Right lobe of liver (tissue), 6 donors: ENCODE measurements around the gene GYS2. TPM values are rescaled to one million over a fixed set of nuclear protein-coding genes. Genes with fewer than 3 reads are reported as not detected.
A peak's percentile ranks its signal among the peaks of the same experiment; 100 is the strongest.

Source experiments
- ATAC-seq, 4 donors: fragments of 200-7000 bp; cut with Tn5 transposase; one replicate each; pipeline ENCODE4 v1.9.1; 2020; ENCODE audit warnings: mild to moderate bottlenecking in 4 of 4, moderate library complexity in 4 of 4
- DNase-seq, 3 donors: peaks; one replicate each; pipeline ENCODE4 v3.0.0-alpha.2; 2020
- H3K27ac ChIP-seq, 3 donors: fragments of 200-600 bp; one replicate each; pipeline ENCODE4 v1.8.0; 2022
- H3K27me3 ChIP-seq, 2 donors: fragments of 200-600 bp; one replicate each; pipeline ENCODE4 v1.8.0; 2022
- H3K36me3 ChIP-seq, 4 donors: fragments of 200-600 bp; sonication (generic) in 1 of 4; one replicate each; pipeline versions ENCODE4 v1.5.1 to v1.8.0; 2017 to 2022; ENCODE audit warnings: control low read depth in 1 of 4
- H3K4me1 ChIP-seq, 4 donors: fragments of 200-600 bp; sonication (generic) in 1 of 4; one replicate each; pipeline versions ENCODE4 v1.5.1 to v1.8.0; 2017 to 2022; ENCODE audit warnings: control low read depth in 1 of 4
- H3K4me3 ChIP-seq, 3 donors: fragments of 200-600 bp; one replicate each; pipeline ENCODE4 v1.8.0; 2022
- H3K9me3 ChIP-seq, 4 donors: fragments of 200-600 bp; sonication (generic) in 1 of 4; one replicate each; pipeline versions ENCODE4 v1.5.1 to v1.8.0; 2017 to 2022; ENCODE audit warnings: control low read depth in 1 of 4
- POLR2A ChIP-seq: fragments of 450-650 bp; IDR thresholded peaks from one replicate; pipeline ENCODE4 v1.6.1; 2017; ENCODE audit warnings: antibody characterized with exemption, mild to moderate bottlenecking
- WGBS: methylation state at CpG from one replicate; pipeline ENCODE4 v1.1.6; 2018; ENCODE audit warnings: low coverage, low lambda C conversion rate; ENCODE audit not compliant: insufficient coverage; ENCODE audit errors: missing lambda C conversion rate; 5-methylcytosine and 5-hydroxymethylcytosine counted together
- intact Hi-C, 2 donors: fragments of 100-400 bp; cut with DNase I; formaldehyde crosslinking; loops; one replicate each; pipeline versions ENCODE4 v1.11.2 to v1.14.1; 2022
- total RNA-seq, 6 experiments: library from RNA; depleted of rRNA in 2 of 6; stranded (reverse); fragments of >200 nt in 2 of 6; fragmentation: NEBNext Ultra II Directional in 3 of 6; extraction: Animal tissue kit (Norgen Biotek cat#: 25700) in 3 of 6; gene quantifications; one replicate each; pipeline versions ENCODE4 v1.1.0 to v1.2.4, GENCODE V29; 2016 to 2023
- TF ChIP-seq, protein P1 (sequence below), 4 donors: fragments of 200-600 bp in 3 of 4; fragments of 450-650 bp in 1 of 4; IDR thresholded peaks; one replicate each; pipeline versions ENCODE4 v1.5.1 to v1.8.0; 2016 to 2022; ENCODE audit warnings: antibody characterized with exemption in 4 of 4, mild to moderate bottlenecking in 2 of 4
- donor health status: DM: no; HTN: yes; CAD: no.
- donor health status: DM: no; HTN: no; CAD: no.
- donor health status: DM: no; HTN: no; CAD: no.
- donor health status: DM: no; HTN: yes; CAD: no.
- donor health status: DM: no; HTN: yes; CAD: no.

The GYS2 gene
- total RNA-seq, 6 experiments from 2014 or later, result 28.4 to 72.4 (median 47.1) TPM

DNA sequence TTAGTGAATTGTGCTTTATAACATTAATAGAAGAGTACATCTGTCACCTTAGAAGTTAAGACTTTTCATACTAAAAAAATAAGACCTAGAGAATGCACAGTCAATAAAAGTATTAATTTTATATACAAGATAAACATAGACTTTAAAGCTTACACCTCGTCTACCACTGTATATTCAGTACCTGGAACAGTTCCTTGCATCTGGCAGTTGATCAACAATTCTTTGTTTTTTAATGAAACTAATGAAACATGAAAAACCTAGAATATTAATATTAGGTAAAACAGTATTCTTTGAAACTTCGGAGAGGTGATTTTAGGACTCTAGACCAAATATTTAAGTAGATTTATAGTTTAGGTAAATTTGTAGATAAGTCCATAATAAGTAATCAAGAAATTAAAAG, 98.8 kb downstream of the GYS2 start:
- H3K9me3 ChIP-seq, result no peaks in the 10 kb centered on the region
- ATAC-seq (no peak), DNase-seq (no peak)
- peaks cover 0 to 14% (median 3%) of the 10 kb centered on the region in 4 donors for H3K4me1 ChIP-seq
- peaks cover 0 to 4% (median 2%) of the 10 kb centered on the region in 4 donors for H3K36me3 ChIP-seq
- H3K27me3 ChIP-seq, result no peaks in the 10 kb centered on the region
- no peak overlapping the region for H3K27ac ChIP-seq
- intact Hi-C loops, result no loop called here
- WGBS, result 59% methylated on average over 2 of the region's 2 CpGs
- no peak overlapping the region for H3K4me3 ChIP-seq
- TF ChIP-seq POLR2A, result no peak

DNA sequence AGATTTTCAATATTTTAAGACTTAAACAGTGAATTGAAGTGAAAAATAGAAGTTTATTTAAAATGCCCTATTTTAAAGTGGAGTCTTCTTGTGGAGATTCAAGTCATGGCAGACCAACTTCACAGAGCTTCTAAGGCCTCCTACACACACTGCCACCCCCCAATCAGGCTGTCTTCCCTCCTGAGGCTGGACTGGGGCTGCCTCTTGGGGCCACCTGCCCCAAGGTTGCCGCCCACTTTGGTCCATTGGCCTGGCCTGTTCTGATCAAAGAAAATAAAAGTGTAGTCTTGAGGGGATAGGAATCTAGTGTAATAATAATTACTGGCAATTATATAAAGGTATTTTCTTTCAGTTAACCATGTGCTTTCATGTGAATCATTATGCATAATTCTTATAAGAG, 101.8 kb downstream of the GYS2 start:
- TF ChIP-seq, protein P1, sequence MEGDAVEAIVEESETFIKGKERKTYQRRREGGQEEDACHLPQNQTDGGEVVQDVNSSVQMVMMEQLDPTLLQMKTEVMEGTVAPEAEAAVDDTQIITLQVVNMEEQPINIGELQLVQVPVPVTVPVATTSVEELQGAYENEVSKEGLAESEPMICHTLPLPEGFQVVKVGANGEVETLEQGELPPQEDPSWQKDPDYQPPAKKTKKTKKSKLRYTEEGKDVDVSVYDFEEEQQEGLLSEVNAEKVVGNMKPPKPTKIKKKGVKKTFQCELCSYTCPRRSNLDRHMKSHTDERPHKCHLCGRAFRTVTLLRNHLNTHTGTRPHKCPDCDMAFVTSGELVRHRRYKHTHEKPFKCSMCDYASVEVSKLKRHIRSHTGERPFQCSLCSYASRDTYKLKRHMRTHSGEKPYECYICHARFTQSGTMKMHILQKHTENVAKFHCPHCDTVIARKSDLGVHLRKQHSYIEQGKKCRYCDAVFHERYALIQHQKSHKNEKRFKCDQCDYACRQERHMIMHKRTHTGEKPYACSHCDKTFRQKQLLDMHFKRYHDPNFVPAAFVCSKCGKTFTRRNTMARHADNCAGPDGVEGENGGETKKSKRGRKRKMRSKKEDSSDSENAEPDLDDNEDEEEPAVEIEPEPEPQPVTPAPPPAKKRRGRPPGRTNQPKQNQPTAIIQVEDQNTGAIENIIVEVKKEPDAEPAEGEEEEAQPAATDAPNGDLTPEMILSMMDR (IDR thresholded peaks at IDR 0.05), result no peak
- 100% methylated on average over 1 of the region's 1 CpG for WGBS
- H3K27ac ChIP-seq, result no peak overlapping the region
- H3K9me3 ChIP-seq, result no peaks in the 10 kb centered on the region
- no peak for DNase-seq
- no peak for ATAC-seq
- intact Hi-C loops, result no loop called here
- peak overlapping the region in 1 of 3 donors; percentile 95 for H3K4me3 ChIP-seq
- no peaks in the 10 kb centered on the region for H3K27me3 ChIP-seq
- H3K36me3 ChIP-seq, result peaks cover 0 to 3% (median under 1%) of the 10 kb centered on the region in 4 donors
- peaks cover 0 to 24% (median 8%) of the 10 kb centered on the region in 4 donors for H3K4me1 ChIP-seq

DNA sequence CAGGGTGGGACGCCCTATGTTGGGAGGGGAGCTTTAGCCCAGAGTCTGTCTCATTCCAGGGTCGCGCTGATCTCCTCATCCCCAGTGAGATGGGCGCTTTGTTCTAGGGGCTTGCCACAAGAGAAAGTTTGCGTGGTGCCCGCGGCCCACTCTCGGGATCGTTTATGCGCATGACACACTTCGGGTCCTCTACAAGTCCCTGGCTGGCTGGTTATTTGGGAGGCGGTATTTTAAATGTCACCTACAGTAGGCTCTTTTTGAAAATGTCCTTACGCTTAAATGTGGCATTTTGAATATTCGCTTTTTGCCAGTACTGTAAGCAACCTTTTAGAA, 102.5 kb downstream of the GYS2 start:
- Histone ChIP-seq H3K9me3 (no peaks in the 10 kb centered on the region), H3K27me3 (no peaks in the 10 kb centered on the region), H3K27ac (peak overlapping the region; percentile 60 to 87 (median 80)), H3K4me3 (peak overlapping the region; percentile 85 to 96 (median 95)), H3K36me3 (peaks cover 0 to 5% (median 0%) of the 10 kb centered on the region in 4 donors), H3K4me1 (peaks cover 0 to 24% (median 8%) of the 10 kb centered on the region in 4 donors)
- ATAC-seq (peak; percentile 13 to 38 (median 22)), DNase-seq (no peak)
- intact Hi-C loops, result no loop called here
- 0% methylated on average over 13 of the region's 14 CpGs for WGBS
- no peak for TF ChIP-seq POLR2A
- TF ChIP-seq, protein P1 (IDR thresholded peaks at IDR 0.05), result no peak

DNA sequence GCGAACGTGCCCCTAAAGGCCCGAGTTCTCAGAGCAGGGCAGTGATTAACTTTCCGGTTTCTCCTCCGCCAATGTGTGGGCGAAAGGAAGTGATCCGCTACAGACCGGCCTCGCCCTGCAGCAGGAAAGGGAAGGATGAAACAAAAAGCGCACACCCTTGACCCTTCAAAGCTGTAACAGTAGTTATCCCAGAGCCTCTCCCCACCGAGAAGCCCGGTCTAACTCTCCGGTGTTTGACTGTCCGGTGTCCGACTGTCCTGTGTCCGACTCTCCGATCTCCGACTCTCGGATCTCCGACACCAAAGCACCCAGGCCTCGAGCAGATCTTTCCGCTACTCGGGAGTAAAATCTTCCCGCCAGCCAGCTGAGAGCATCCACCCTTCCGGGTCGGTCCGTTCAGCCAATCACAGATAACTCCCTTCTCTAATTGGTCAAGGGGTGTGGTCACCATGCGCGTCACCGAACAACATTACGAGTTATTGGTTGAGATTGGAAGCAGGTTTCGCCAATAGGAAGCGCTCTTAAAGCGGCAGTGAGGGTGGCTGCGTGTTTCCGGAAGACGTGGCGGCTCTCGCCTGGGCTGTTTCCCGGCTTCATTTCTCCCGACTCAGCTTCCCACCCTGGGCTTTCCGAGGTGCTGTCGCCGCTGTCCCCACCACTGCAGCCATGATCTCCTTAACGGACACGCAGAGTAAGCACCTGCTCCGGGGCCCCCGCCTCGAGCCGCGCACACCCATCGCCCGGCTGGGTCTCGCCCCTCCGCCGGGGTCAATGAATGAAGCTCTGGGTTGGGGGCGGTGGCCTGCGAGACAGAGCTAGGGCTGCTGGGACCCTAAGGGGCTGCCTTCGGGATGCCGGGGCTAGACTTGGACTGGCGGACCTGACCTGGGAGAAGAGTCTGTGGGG, 103.1 kb downstream of the GYS2 start, which contains the start of the genes GOLT1B and RECQL:
Gene GOLT1B, plus strand, starts transcription at position 532 of the 906 bp plus-strand sequence. Its CDS starts 135 bp downstream, at position 667.
Gene RECQL, minus strand, starts transcription at position 378 of the 906 bp plus-strand sequence. CDS start 2,065 bp downstream, outside the sequence.
- H3K4me3 ChIP-seq, result peak within 1 kb of the TSS; percentile 85 to 96 (median 95)
- TF ChIP-seq POLR2A, result peak; percentile 80
- TF ChIP-seq, protein P1 (IDR thresholded peaks at IDR 0.05), result no peak
- under 1% methylated on average over 32 of the region's 61 CpGs for WGBS
- peak within 1 kb of the TSS; percentile 60 to 87 (median 80) for H3K27ac ChIP-seq
- peaks cover 0 to 24% (median 8%) of the 10 kb centered on the region in 4 donors for H3K4me1 ChIP-seq
- no peaks in the 10 kb centered on the region for H3K9me3 ChIP-seq
- DNase-seq (peak; percentile 87 to 94 (median 90)), ATAC-seq (peak; percentile 98 to 100 (median 99))
- no peaks in the 10 kb centered on the region for H3K27me3 ChIP-seq
- H3K36me3 ChIP-seq, result peaks cover 0 to 5% (median 0%) of the 10 kb centered on the region in 4 donors
- intact Hi-C loops, result no loop called here

DNA sequence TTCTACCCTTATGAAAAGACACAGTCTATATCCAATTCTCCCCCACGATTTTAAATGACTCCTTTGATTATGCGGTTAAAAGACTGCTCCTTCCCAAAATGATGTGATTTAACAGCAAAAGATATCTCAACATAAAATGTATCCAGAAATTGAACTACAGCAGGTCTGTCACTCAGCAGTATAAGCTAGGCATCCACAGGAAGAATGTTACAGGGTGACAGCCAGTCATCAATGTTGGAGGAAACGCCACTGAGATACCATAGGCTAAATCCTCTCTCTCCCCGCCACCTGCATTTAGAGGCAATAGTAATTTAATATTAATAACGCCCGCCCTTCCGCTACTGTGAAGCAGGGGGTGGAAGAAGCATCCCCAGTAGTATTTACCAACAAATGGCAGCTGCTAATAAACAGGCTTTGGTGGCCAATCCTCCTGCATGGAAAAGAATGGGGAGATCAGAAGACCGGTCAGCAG, 103.8 kb downstream of the GYS2 start:
- TF ChIP-seq, protein P1 (IDR thresholded peaks at IDR 0.05), result no peak
- no peak for TF ChIP-seq POLR2A
- peaks cover 0 to 5% (median 0%) of the 10 kb centered on the region in 4 donors for H3K36me3 ChIP-seq
- WGBS, result 19% methylated on average over 8 of the region's 8 CpGs
- H3K4me1 ChIP-seq, result peaks cover 0 to 24% (median 8%) of the 10 kb centered on the region in 4 donors
- ATAC-seq, result no peak
- no peaks in the 10 kb centered on the region for H3K9me3 ChIP-seq
- no peaks in the 10 kb centered on the region for H3K27me3 ChIP-seq
- DNase-seq, result no peak
- intact Hi-C loops, result no loop called here
- H3K27ac ChIP-seq, result peak overlapping the region; percentile 60 to 87 (median 80)
- peak overlapping the region; percentile 85 to 96 (median 95) for H3K4me3 ChIP-seq
